Progenitor cell of endocrine pancreas (in vitro differentiated cells): ENCODE measurements around the gene IMMT. TPM values are rescaled to one million over a fixed set of nuclear protein-coding genes. Genes with fewer than 3 reads are reported as not detected.

ENCODE experiments used
- DNase-seq: peaks from one replicate; pipeline ENCODE4 v3.0.0; 2021; ENCODE audit warnings: low spot score; ENCODE audit not compliant: unreplicated experiment
- H3K27ac Mint-ChIP-seq: 2 replicates; pipeline ENCODE4 v1.8.0; 2021; ENCODE audit warnings: mild to moderate bottlenecking, moderate library complexity, mixed read lengths
- H3K27me3 Mint-ChIP-seq: 2 replicates; pipeline ENCODE4 v1.8.0; 2021; ENCODE audit warnings: mixed read lengths
- H3K36me3 Mint-ChIP-seq: 2 replicates; pipeline ENCODE4 v1.8.0; 2022; ENCODE audit warnings: mixed read lengths; ENCODE audit not compliant: insufficient read depth
- H3K4me1 Mint-ChIP-seq: 2 replicates; pipeline ENCODE4 v1.8.0; 2021; ENCODE audit warnings: low read depth, mixed read lengths
- H3K4me3 Mint-ChIP-seq: 2 replicates; pipeline ENCODE4 v1.8.0; 2021; ENCODE audit warnings: low read depth, mild to moderate bottlenecking, moderate library complexity, mixed read lengths
- H3K9me3 Mint-ChIP-seq: 2 replicates; pipeline ENCODE4 v1.8.0; 2021; ENCODE audit warnings: low read depth, mixed read lengths
- total RNA-seq: library from RNA; stranded (reverse); gene quantifications from 2 replicates; pipeline ENCODE4 v1.2.1, GENCODE V29; 2021
- TF ChIP-seq, protein P1 (sequence below): fragments of 200-600 bp; sonication (generic); IDR thresholded peaks from one replicate; pipeline ENCODE4 v1.5.0; 2021; ENCODE audit warnings: antibody characterized with exemption, mild to moderate bottlenecking; ENCODE audit not compliant: unreplicated experiment

The IMMT gene
- total RNA-seq, 1 donor from 2014 or later: 94.1 TPM

DNA sequence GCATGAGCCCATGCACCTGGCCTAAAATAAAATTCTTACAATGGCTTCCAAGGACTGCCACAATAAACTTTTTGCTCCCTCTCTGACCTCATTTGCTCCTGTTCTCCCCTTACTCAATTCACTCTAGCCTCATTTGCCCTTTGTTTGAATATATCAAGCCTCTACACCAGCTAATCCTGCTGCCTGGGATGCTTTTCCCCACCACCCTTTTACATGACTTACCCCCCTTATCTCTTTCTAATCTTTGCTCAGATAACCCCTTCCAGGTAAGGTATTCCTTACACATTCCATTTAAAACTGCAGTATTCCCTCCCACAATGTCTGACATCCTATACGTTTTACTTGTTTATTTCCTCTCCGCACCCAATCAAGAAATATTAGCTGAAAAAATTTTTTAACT lies 22.7 kb downstream of the IMMT start:
- peak overlapping the region; percentile 90 for H3K27ac Mint-ChIP-seq
- no peak overlapping the region for H3K4me3 Mint-ChIP-seq

DNA sequence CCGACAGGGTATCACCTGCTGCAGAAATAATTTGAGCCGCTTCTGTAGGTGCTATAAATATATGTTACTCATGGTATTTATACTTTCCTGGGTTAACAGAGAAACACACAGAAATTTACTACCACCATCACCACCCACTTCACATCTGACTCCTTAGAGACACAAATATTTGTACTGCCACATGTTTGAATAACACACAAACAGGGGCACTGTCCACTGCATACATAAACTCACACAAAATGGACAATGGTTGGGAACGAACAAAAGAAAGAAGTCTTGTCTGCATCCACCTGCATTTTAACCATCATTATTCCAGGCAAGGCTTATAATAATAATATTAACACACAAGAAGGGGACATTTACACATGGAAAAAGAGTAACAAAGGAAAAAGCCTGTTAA lies 24.0 kb downstream of the IMMT start:
- Mint-ChIP-seq H3K9me3 (no peaks in the 10 kb centered on the region), H3K36me3 (peaks cover 21% of the 10 kb centered on the region), H3K4me3 (no peak overlapping the region), H3K27me3 (no peaks in the 10 kb centered on the region), H3K27ac (no peak overlapping the region), H3K4me1 (peaks cover 14% of the 10 kb centered on the region)
- DNase-seq: no peak
- TF ChIP-seq, protein P1, sequence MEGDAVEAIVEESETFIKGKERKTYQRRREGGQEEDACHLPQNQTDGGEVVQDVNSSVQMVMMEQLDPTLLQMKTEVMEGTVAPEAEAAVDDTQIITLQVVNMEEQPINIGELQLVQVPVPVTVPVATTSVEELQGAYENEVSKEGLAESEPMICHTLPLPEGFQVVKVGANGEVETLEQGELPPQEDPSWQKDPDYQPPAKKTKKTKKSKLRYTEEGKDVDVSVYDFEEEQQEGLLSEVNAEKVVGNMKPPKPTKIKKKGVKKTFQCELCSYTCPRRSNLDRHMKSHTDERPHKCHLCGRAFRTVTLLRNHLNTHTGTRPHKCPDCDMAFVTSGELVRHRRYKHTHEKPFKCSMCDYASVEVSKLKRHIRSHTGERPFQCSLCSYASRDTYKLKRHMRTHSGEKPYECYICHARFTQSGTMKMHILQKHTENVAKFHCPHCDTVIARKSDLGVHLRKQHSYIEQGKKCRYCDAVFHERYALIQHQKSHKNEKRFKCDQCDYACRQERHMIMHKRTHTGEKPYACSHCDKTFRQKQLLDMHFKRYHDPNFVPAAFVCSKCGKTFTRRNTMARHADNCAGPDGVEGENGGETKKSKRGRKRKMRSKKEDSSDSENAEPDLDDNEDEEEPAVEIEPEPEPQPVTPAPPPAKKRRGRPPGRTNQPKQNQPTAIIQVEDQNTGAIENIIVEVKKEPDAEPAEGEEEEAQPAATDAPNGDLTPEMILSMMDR: no peak

More for the DNA sequence above, 22.7 kb downstream of the IMMT start:
- TF ChIP-seq, protein P1: no peak
- Mint-ChIP-seq H3K36me3 (peaks cover 21% of the 10 kb centered on the region), H3K9me3 (no peaks in the 10 kb centered on the region), H3K4me1 (peaks cover 19% of the 10 kb centered on the region), H3K27me3 (no peaks in the 10 kb centered on the region)
- no peak for DNase-seq

DNA sequence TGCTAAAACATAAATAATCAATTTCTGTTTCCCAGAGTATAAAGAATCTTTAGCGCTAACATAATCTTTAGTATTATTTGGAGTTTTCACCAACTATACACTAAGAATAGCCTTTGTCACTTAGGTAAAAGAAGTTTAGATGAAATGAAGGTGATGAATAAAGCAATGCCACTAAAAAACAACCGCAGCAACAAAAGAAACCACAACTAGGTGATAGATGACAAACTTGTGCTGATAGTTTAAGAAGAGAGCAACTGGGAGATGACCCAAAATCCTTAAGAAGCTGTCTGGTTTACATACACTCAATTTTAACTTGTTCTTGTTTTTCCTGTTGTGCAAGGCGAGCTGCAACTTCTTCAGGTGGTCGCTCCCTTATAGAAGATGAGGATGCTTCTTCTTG lies 24.8 kb downstream of the IMMT start:
- TF ChIP-seq, protein P1: no peak
- no peak for DNase-seq
- H3K27ac Mint-ChIP-seq: no peak overlapping the region
- H3K4me3 Mint-ChIP-seq: no peak overlapping the region
- H3K27me3 Mint-ChIP-seq: no peaks in the 10 kb centered on the region
- H3K36me3 Mint-ChIP-seq: peaks cover 22% of the 10 kb centered on the region
- peaks cover 6% of the 10 kb centered on the region for H3K4me1 Mint-ChIP-seq
- H3K9me3 Mint-ChIP-seq: no peaks in the 10 kb centered on the region

DNA sequence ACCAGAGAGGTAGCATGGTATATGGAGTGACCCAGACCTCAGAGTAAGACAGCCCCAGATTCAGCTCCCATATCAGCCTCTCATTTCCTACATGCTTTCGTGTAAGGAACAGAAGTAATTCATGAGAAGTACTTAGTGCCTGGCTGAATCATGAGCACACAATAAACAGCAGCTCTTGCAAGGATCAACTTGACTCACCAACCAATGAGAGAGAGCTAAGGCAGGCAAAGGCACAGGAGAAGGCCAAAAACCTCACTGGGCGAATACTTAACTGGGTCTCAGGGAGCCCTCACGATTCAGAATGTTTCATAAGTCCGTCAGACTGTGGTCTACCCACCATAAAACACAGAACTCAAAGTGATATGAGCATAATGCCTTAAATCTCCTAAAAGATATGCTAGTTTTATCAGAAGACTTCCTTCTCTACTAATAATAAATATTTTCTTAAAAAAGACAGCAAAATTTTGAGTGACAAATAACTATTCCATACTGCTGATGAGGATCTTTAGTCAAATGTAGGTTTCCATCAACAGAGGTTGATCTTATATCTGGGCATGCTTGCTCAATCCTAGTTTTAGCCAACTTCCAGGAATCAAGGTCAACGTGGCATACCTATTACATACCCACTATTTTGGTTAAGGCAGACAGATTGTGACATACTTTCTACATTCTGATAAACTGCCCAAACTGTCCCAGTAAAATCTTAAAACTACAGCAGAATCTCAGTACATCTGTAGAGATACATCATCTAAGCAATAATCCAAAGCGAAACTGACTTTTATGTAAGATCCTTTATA lies 34.9 kb downstream of the IMMT start:
- Mint-ChIP-seq H3K9me3 (no peaks in the 10 kb centered on the region), H3K4me3 (no peak overlapping the region), H3K4me1 (no peaks in the 10 kb centered on the region), H3K36me3 (peaks cover 23% of the 10 kb centered on the region), H3K27me3 (no peaks in the 10 kb centered on the region), H3K27ac (peak overlapping the region; percentile 77)
- no peak for DNase-seq
- TF ChIP-seq, protein P1: no peak

DNA sequence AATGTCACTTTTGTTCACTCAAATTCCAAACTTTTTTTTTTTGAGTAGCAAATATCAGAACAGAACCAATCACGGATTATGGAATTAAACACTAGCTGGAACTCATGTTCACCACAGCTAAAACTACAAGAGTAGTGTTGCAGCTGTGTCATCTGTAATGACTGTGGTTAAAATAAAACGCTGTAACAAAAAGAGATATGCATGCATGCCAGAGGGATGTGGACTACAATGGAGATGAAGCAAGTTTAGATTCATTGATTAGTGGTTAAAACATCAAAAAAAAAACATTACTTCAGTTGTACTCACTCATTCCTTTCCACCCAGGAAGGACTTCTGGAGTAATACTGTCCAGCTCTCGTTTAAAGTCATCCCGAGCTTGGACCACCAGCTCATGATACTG lies 37.0 kb downstream of the IMMT start:
- Mint-ChIP-seq H3K27me3 (no peaks in the 10 kb centered on the region), H3K4me1 (no peaks in the 10 kb centered on the region), H3K36me3 (peaks cover 21% of the 10 kb centered on the region), H3K4me3 (no peak overlapping the region), H3K27ac (no peak overlapping the region), H3K9me3 (no peaks in the 10 kb centered on the region)
- TF ChIP-seq, protein P1: no peak
- no peak for DNase-seq
